Measurements from ENCODE around the gene DLG5.

GRCh38 chr10:77907462-77907861, 19.1 kb downstream of the DLG5 start:
- TF ChIP-seq ZNF274 (IDR thresholded peaks at IDR 0.05; ENCODE audit: low read depth, low read length) (no peak), SUZ12 (IDR thresholded peaks at IDR 0.05; ENCODE audit: extremely low read depth, insufficient read depth, insufficient read length) (no peak)
